GM18868 (cell line): ENCODE results near the gene MTUS2.

Experiments used
- ATAC-seq: cut with Tn5 transposase; IDR thresholded peaks from one replicate; pipeline ENCODE4 v1.9.1; 2021; ENCODE audit warnings: mild to moderate bottlenecking, moderate library complexity; ENCODE audit not compliant: unreplicated experiment

MTUS2 gene

DNA sequence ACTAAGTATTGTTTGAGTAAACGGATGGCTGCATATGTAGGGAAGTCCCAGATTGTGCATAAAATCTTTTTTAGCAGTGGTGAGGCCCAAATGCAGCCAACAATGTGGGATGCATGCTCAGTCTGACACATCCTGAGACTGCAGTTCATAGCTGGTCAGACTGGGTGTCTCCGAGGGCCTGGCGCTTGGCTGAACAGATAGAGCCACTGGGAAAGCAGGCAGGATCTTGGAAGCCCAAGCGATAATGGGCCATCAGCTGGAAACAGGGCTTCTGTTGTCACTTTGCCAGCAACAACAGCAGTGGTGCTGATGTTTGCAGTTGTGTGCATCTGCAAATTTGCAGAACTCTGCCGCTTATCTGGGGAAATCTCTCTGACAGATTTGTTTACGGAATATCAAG, 36.1 kb downstream of the MTUS2 start:
- no peak for ATAC-seq

DNA sequence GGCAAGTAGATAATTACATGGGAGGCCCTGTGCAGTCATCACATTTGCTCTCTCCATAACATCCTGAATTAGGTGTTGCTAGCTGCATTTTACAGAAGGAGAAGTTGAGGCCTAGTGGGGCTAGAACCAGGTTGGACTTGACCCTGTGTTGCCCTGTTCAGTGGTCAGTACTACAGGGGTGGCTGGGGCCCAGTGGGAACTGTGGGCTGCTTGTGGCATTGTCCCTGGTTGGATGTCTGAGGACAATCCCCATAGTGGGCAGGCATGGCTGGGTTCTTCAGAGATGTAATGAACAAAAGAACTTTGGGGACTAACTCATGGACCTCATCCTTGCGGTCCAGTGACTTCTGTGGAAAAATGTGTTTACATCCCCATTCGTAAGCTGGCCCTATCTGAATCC, 38.9 kb downstream of the MTUS2 start:
- ATAC-seq: no peak

DNA sequence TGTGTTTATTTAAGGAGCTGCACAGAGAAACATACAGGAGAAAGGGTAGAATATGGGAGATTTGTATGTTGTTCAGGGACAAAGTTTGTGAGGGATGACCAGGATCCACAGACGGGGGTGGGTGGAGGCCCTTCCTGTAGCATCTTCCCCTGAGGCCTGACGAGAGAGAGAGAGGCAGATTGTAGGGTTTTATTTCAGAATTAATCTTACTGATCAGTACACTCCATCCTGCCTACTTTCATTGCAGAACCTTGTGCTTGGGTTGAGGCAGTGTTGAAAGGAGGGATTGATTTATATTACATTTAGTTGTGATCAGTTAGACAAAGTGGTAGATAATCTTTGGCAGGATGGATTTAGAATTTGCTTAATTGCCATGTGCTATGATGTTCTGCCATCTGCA, 39.6 kb downstream of the MTUS2 start:
- no peak for ATAC-seq

GRCh38 chr13:28864544-28864943, 44.4 kb downstream of the MTUS2 start:
- ATAC-seq: peak; percentile 76

DNA sequence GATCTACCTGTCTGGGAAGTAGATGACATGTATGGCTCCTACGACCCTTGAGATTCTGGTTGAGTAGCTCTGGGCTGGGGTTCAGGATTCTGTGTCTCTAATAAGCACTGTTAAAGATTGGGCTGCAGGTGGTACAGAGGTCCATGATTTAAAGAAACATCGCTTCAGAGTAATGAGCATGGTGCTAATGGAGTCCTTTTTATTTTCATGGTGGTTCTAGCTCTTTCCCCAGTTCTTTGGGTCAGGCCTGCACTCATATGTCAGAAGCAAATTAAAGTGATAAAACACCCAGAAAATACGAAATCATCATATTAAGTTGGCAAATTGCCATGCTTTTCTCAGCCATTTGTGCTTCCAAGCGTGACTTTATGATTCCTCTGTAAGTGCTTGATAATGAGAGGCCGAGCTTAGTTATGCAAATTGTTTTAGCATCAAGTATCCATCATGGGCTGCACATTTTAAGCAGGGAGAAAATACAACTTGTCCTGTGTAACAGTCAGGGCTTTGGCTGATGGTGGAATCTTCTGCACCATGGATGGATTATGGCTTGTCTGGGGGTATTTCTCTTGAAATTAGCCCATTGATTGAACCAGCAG, 45.1 kb downstream of the MTUS2 start:
- no peak for ATAC-seq

GRCh38 chr13:28865951-28866350, 45.8 kb downstream of the MTUS2 start:
- ATAC-seq: no peak

GRCh38 chr13:28866932-28867331, 46.8 kb downstream of the MTUS2 start:
- ATAC-seq: no peak

DNA sequence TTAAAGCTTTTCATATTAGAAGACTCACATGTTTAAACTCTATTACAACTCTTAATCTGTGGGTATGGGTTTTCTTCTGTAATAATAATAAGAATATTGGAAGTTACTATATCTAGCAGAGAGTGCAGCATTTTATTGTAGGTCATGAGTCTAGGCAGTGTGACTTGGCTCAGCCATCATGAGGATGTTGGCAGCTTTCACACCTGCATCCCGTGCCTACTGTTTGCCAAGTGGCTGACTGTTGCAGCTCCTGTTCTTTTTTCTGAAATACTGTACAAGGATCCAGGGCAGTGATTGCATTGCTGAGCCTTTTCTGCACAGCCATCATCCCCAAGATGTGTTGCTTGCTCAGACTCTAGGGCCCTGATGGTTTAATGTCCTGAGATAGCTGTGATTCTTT, 47.4 kb downstream of the MTUS2 start:
- ATAC-seq: no peak

GRCh38 chr13:28872427-28873176, 52.5 kb downstream of the MTUS2 start:
- ATAC-seq: no peak

GRCh38 chr13:28875846-28876615, 55.9 kb downstream of the MTUS2 start:
- ATAC-seq: no peak

GRCh38 chr13:28877408-28877807, 57.3 kb downstream of the MTUS2 start:
- no peak for ATAC-seq

GRCh38 chr13:28885181-28885580, 65.0 kb downstream of the MTUS2 start:
- ATAC-seq: no peak

GRCh38 chr13:28889086-28889732, 69.1 kb downstream of the MTUS2 start:
- ATAC-seq: no peak

GRCh38 chr13:28890712-28891111, 70.6 kb downstream of the MTUS2 start:
- no peak for ATAC-seq

- no peak for ATAC-seq
Observed at GRCh38 chr13:28918030-28918429, 97.9 kb downstream of the MTUS2 start.

GRCh38 chr13:28922341-28922740, 102.2 kb downstream of the MTUS2 start:
- no peak for ATAC-seq

- no peak for ATAC-seq
Observed at GRCh38 chr13:28935104-28935503, 115.0 kb downstream of the MTUS2 start.

DNA sequence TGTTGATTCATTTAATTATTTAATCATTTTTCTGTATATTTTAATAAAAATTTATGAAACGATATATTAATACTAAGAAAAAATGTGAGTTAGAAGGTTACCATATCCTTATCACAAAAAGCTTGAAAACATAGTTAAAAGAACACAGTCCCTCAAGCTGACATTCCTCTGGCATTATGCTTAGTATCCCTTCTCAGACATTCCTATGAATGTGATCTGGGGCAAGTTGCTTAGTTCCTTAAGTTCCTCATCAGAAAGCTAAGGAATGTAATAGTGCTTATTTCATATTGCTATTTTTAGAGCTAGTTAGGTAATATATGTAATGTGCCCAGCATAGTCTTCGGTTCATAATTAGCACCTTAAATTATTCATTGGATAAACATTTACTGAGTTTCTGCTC, 122.8 kb downstream of the MTUS2 start:
- ATAC-seq: no peak

DNA sequence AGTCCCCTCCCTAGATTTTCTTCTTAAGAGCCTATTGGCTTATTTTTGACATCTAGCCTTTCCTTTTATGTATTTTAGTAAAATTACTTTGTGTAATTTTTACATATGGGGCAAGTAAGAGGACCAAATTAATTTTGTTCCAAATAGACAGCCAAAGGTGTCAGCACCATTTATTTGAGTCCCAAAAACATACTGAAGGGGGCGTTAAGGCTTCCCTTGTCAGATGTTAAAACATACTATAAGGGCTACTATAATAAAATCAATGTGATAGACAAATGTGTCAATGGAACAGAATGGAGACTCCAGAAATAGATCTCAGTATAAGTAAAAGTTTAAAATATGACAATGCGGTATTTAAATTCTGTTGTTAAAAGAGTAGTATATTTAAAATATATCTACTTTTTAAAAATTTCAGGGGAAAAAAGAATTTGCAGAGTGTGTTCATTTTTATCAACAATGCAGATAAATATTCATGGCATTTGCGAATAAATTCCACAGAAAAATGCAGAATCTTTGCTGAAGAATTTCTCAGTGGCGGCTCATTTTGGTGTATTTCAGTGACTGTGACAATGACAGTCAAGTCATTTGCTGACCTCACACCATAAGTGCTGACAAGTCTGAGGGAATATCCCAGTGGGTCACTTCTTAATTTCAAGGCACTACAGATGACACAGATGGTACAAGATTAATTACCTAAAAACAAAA, 133.7 kb downstream of the MTUS2 start:
- ATAC-seq: no peak

GRCh38 chr13:28954419-28954725, 134.2 kb downstream of the MTUS2 start:
- ATAC-seq: no peak

DNA sequence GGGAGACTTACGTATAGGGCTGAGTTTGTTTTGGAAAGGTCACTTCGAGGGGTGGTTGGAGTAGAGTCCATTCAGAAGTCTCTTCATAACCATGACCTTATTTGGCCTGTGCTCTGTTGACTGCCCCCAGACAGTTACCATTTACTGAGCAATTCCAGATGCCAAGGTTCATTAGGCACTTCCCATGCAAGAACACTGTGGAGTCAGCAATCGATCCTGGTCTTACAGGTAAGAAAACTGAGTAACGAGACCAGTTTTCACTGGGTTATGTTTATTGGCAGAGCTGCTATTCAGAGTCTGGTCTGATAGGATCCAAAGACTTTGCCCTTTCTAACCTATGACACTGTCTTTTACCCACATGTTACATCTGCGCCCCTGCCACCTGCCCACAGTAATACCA, 134.7 kb downstream of the MTUS2 start:
- ATAC-seq: no peak
